GM21447 (cell line): ENCODE measurements around the gene KIRREL3.

Experiments used
- ATAC-seq: cut with Tn5 transposase; IDR thresholded peaks from one replicate; pipeline ENCODE4 v1.9.1; 2021; ENCODE audit not compliant: unreplicated experiment

KIRREL3 gene

DNA sequence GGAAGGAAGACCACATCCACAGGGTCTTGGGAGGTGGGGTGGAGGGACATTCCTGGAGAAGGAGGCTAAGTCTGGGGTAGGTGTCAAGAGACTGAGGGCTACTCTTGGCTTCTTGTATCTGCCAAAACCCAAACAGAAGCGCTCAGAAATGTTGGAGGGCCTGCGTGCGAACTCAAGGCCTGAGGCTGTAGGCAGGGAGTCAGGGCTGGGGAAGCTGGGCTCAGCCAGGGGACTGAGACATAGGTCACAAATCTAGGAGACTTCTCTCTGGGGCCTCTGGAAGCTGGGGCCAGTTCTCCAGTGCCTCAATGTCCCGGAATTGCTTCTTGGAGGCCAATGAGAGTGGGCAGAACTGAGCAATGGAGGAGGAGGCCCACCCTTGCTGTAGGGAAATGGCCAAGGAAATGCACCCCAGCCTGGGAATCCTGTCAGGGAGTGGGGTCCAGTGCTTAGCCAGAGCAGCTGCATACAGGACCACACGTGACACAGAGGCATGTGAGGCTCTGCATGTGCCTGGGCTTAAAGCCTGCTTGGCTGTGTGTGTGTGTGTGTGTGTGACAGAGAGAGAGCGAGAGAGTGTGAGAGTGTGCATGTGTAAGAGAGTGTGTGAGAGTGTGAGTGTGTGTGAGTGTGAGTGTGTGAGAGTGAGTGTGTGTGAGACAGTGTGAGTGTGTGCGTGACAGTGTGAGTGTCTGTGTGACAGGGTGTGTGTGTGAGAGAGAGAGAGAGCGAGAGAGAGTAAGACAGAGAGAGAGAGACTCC is 503.8 kb downstream of the KIRREL3 start:
- no peak for ATAC-seq

DNA sequence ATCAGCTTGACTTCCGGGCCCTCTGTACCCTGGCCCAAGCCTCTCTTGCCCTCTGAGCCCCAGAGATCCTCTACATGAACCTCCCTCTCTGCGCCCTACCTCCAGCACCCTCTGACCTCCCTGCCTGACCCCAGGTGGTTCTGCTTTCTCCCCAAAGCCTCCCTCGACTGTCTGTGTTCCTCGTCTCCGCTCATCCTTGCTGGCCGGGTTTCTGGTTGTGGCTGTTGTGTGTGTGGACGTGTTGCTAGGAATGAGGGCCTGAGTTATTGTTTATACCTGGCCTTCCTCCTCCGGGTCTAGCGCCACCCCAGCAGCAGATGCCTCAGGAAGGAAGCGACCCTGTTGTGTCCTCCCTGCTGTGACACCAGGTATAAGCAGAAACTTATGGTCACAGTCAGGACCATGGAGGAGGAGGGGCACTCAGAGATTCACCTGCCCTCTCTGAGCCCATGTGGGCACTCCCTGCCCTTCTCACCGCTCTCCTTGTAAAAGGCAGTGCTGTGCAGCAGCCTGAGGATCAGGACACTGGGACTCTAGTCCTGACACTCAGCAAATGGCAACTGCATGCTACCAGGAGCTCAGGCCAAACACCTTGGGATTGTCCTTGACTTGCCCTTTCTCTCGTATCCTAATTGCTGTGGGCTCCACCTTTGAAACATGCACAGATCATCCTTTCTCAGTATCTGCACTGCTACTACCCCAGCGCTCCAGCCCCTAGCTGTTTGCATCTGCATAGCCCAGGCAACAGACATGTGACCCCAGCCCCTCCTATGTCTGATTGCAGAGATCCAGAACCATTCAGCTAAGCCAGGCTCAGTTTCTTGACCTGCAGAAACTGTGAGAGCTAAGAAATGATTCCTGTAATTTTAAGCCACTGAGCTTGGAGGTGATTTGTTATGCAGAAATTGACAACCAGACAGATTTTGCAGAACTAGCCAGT is 505.0 kb downstream of the KIRREL3 start:
- no peak for ATAC-seq

DNA sequence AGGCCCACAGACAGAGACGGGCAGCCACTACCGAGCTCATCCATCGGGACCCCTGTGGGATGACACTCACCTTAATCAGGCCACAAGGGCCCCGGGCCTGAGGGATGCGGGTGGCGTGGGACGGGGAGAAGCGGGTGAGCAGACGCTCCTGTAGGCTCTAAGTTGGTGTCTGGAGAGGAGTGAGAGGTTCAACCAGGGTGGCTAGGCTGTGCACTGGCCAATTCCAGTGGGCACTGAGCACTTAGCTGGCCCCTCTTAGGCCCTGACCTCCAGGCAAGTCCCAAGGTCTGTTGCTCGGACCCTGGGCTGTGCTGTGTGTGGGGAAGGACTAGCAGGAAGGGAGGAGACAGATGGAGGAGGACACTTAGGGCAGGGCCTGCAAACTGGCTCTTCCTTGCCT is 505.7 kb downstream of the KIRREL3 start:
- ATAC-seq = no peak

DNA sequence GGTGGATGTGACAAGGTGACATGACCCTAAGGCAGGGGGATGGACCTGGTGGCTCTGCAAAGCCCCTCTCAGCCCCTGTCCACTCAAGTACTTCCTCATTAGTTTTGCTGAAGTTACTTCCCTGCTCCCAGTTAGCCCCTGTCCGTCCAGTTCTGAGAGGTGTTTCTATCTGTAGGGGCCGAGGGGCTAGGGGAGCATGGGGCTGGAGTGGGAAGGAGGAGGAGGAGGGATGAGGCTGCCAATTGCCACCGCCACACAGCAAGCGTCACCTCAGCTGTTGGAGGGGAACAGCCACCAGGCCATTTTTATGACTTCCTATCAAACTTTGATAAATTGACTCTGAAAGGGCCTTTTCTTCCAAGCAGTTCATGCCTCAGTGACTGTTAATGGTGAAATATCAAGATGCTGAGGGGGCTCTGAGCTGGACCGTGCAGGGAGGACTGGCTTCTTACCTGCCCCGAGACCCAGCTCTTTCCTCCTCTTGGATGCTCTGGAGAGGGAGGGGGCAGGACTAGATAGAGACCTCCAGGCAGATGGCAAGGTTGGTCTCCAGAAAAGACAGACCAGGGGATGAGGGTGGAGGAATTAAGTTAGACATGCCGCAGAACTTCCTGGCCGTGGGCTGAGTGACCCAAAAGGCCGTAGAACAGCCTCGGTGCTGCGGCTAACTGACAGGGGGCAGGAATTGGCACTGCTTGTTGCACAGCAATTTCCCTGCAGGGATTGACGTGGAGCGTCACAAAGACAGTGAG is 508.1 kb downstream of the KIRREL3 start:
- no peak for ATAC-seq

DNA sequence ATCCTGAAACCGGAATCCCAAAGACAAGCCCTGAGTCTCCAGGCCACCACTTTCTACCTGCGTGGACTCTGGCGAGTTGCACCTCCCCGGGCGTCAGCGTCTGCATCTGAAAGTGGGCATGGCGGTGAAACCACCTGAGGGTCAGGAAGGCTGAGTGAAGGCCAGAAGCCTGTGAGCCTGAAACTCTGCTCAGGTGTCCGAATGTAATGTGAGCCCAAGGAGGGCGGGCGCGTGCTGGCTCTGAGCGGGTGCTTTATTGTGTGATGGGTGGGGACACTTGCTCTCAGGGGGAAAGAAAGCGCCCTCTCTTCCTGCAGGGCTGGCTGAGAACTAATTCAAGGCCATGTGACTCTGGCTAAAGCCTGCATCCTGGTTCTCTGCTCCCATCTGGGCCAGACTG is 509.5 kb downstream of the KIRREL3 start:
- ATAC-seq = no peak

DNA sequence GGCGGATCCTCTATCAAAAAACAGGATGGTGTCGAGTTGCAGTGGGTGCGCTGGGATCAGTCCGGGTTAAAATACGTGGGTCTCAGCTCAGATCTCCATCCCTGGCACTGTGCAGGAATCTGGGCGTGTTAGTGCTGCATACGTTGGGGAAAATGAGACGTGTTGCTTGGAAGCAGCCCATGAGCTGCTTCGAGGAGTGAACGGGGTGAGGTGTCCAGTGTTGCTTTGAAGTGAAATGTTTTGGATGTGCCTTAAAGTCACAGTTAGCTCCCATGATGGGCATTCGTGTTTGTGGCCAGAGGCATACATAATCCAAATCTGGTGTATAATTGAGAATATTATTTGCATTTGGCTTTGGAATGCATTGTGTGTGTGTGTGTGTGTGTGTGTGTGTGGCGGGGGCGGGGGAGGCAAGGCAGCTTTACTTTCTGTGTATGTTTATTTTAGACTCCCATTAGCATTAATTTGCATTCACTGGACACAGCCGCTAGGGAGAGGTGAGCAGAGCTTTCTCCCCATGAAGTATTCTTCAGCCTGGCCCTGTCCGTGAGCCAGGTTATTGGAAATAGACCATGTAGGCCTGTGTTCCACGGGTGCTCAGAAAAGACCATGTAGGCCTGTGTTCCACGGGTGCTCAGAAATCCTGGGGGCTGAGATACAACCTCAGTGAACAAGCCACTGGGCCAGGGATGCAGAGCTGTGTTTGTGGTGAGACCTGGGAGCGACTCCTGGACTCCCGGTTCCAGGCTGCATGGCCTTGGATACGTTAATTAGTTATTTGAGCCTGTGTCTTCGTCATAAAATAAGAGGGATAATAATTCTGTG is 510.5 kb downstream of the KIRREL3 start:
- no peak for ATAC-seq

DNA sequence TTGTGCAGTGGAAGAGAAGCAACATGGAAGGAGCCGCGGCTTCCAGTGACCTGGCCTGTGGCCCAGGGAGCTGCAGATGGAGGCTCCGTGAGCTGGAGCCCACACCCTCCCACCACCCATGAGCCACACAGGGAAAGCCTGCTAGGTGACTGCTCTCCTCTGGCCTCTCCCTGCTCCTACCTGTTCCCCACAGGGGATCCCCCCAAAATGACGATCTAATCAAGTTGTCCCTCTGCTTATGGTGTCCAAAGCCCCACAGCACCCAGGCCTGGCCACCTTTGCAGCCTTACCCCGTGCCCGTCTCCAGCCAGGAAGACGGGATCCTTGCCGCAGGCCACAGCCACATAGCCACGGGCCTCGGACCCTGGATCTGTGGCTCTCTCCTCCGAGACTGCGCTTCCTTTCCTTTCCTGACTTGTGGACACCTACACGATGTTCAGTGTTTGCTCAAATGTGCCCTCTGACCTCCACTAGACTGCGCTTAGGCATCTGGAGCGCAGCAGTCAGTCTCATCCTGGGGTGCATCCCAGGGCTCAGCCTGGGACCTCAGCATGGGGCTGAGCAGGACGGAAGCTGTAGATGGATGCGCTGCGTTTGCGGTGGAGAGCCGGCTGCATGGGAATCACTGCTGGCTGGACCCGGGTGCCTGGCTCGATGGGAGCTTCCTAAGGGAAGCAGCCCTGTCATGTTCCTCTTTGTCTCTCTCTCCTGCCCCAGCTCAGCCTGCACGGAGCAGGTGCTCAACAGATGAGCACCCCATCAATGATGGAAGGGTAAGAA is 511.8 kb downstream of the KIRREL3 start:
- ATAC-seq = no peak

DNA sequence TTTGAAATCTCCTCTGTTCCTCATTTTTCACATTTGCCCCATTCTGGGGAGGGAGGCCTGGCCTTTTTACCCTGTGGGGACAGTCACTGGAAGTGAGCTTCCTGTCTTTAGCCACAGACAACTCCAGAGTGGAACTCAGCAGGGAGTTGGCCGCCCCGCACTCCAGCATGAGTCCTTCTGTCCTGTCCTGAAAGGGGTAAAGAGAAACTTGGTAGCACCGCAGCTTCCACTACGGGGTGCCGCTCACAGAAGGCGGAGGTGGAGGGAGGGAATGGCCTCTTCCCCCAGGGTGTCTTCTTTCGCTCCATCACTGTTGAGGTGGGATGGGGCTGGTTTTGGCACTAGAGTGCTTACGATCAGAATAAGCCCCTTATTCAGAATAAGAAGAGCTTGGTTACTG is 512.9 kb downstream of the KIRREL3 start:
- ATAC-seq = no peak

DNA sequence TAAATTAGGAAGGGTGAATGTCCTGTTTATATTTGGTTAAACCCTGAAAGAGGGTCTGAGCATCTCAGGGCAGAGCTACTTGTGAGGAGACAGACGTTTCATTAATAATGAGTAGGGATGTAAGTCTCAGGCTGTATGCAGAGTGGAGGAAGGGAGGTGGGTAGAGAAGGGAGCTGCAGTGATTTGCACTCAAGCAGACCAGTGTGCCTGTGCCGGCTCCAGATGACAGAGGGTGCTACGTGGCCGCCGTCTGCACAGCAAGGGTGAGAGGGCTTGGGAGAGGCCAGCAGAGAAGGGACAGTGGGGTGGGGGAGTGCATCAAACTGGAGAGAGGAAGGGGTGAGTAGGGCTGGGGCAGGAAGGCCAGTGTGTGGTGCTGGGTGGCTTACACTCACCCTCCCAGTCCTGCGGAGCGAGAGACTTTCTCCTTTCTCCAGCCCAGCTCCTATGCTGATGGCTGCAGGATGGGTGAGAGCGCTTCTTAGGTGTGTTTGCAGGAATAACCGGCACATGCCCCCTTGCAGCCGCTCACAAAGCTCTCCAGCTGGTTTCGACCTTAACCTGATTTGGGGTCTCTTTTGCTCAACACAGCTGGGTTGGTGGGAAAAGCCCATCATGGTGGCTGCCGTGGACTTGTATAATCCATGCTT is 514.5 kb downstream of the KIRREL3 start:
- no peak for ATAC-seq

DNA sequence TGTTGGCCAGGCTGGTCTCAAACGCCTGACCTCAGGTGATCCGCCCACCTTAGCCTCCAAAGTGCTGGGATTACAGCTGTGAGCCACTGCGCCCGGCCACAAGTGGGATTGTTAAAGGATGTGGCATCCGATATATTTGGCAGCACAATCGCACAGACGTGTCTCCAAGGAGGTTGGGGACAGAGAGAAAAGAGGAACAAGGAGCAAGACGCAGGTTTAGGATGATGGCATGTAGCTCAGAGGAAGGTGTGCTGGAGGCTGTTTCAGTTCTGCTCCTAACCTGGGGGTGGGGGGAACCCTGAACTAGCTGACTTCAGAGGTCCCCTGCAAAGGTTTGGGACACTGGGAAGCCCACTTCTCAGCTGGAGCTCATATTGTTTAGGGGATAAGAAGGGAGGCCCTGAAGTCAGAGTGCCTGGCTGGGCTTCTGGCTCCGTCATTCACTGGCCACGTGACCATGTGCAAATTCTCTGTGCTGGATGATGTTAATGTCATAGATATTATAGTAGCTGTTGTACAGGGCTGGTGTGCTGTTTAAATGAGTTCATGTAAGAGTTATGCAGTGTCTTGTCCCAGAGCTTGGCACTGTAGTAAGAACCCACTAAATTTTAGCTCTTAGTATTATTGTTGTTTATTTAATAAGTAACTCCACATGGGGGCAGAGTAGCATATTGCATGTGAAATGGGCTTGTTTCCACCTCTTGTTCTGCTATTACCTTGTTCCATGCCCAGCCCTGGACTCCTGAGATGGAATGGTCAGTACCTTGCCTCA is 515.4 kb downstream of the KIRREL3 start:
- peak; percentile 80 for ATAC-seq

DNA sequence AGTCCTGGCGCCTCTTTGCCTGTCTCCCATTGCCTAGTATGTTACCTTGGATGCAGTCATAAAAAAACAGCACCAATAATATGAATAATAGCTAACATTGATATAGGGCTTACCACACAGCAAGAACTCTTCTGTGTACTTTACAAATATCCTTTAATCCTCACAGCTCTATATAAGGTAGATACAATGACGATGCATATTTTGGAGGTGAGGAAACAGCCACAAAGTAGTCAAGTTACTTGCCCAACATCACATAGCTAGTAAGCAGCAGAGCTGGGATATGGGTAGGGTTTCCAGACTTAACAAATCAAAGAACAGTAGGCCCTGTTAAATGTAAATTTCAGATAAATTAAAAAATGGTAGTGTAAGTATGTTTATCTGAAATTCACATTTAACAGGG is 516.3 kb downstream of the KIRREL3 start:
- ATAC-seq = no peak

DNA sequence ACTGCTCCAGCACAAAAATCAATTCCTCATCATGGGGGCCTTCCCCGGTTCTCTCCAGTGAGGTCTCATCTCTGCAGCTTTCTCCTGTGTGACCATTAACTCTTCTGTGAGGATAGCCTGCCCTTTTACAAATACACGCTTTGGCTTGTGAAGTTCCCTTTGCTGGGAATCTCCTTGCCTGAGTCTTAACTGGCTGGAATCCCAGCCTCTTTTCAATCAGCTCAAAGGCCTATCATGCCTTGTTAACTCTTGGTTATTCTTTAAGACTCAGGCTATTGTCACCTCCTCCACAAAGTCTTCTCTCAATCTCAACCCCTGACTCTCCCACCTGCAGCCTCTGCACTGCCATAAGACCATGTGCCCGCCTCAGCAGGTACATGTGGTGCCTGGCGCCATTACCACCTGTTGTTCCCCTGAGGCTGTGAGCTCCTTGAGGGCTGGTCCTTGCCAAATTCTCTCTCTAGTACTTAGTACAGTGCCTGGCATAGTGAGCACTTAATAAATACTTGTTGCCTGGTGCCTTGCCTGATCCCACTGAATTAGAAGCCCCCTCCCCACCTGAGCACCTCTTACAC is 516.9 kb downstream of the KIRREL3 start:
- ATAC-seq = no peak

DNA sequence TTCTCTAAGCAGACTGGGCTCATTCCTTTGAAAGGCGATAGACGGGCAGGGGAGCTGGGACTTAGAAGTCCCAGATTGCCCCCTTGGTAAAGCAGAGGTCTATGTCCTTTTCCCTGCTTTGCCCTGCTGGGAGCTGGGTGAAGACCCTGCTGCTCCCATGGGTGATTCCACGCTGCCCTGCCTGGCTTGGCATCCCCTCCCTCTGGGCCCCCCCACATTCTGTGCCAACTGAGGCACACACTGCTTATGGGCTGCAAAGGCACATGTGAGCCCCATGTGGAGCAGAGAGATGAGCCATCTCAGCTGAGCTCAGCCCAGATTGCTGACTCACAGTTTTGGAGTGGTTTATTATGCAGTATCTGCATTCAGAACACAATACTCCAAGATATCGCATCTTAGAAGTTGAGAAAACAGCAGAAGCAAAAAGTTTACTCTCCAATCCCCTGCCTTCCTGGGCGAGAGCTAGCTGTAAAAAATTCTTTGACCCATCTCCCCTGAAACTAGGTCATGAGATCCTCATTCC is 517.9 kb downstream of the KIRREL3 start:
- no peak for ATAC-seq

DNA sequence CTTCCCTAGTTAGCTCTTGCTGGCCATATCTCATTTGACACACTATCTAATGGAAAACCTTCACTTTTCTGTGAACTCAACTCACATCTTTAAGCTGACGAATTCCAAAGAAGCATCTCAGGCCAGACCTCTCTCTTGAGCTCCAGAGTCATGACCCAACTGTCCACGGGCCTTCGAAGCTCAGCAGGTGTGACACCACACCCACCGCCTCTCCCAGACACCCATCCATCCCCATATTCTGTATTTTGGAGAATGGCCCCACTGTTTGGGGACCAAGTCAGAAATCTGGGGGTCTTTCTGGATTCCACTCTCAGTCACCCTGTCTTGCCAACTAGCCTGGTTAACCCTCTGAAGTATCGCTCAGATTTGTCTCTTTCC is 519.3 kb downstream of the KIRREL3 start:
- ATAC-seq = no peak

DNA sequence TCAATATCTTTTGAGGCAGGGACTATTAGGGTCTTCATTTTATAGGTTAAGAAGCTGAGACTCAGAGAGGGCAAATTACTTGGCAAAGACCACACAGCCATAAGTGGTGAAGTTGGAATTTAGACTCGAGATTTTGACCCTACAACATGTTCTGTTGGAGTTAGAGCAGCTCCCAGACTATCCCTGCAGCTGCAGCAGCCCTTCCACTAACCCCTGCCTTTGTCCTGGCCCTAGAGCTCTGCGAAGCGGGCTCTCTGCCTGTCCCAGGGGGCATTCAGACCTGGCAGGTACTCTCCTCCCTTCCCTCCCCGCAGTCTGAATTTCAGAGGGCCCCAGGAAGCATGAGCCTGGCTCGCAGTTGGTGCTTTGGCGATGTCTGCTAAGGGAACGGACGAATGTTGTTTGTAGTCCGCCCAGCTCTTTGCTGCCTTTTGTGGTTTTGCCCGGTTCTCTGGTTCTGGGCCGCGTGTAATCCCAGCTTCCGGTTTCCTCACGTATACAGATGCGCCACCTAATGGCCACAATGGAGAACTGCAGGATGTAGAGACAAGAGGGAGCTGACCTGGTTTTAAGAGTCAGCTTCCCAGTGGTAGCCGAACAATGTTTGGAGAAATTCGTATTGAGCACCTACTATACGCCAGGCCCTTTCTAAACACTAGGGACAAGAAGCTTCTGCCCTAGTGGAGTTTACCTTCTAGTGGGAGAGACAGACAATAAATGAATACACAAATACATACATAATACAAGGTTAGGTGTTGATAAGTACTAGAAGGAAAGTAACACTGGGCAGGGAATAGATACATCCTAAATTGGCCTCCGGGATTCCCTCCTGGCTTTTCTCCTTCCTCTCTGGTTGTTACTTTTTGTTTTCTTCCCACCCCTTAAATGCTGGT is 519.9 kb downstream of the KIRREL3 start:
- ATAC-seq = peak; percentile 60

DNA sequence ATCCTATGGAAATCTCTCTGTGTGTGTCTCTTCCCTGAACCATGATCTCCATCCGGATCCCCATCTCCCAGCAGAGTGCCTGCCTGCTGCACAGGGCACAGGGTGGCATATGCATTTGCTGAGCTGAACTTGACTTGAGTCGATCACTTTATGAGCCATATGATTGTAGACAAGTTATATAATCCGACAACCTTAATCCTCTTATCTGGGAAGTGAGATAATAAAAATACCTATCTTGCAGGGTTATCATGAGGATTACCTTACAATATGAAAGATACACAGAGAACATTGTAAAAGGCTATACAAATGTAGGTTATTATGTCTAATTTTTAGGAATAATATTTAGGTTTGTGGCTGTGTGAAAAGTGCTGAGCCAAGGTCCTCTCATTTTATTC is 520.6 kb downstream of the KIRREL3 start:
- ATAC-seq = no peak
